Testis (tissue), 2 donors: ENCODE measurements around the gene CCDC146.
"Not testable (repeated sequence)": the region's sequence is repeated elsewhere in the genome, so short reads cannot be mapped to it uniquely, and the experiment has no call there.

Experiments used
- CTCF ChIP-seq, 3 experiments: fragments of 450-650 bp in 2 of 3; fragments of 200-600 bp in 1 of 3; sonication (generic) in 1 of 3; IDR thresholded peaks; one replicate each; pipeline ENCODE4 v1.5.1; 2016 to 2019; ENCODE audit warnings: antibody characterized with exemption in 3 of 3, mild to moderate bottlenecking in 2 of 3, moderate library complexity in 1 of 3
- POLR2A ChIP-seq: fragments of 450-650 bp; IDR thresholded peaks from one replicate; pipeline ENCODE4 v1.6.1; 2017; ENCODE audit warnings: antibody characterized with exemption, mild to moderate bottlenecking, moderate library complexity

DNA sequence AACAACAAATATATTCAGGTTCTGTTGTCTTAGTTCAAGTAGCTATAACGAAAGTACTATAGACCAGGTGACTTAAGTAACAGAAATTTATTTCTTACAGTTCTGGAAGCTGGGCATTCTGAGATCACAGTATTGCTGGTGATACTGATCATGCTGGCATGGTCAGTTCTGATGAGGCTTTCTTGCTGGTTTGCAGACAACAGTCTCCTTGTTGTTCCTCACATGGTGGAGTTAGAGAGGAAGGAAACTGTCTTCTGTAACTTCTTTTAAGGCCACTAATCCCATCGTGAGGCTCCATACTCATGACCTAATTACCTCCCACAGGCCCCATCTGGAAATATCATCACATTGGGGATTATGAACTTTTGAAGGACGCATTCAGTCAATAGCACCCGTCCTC, 17.9 kb downstream of the CCDC146 start:
- not testable (repeated sequence) for TF ChIP-seq POLR2A; CTCF (IDR thresholded peaks at IDR 0.05)
